Liver (tissue), 9 donors: ENCODE measurements around the gene ARHGAP32. TPM values are rescaled to one million over a fixed set of nuclear protein-coding genes. Genes with fewer than 3 reads are reported as not detected.

Experiments
- DNase-seq: peaks from one replicate; pipeline ENCODE4 v3.0.0-alpha.2; 2017; ENCODE audit warnings: low spot score
- H3K27ac ChIP-seq, 2 donors: one replicate each; pipeline ENCODE4 v1.7.0; 2013; ENCODE audit warnings: inconsistent platforms in 2 of 2, low read length in 2 of 2, control low read depth in 1 of 2, low read depth in 1 of 2, mild to moderate bottlenecking in 1 of 2
- H3K27me3 ChIP-seq, 4 donors: one replicate each; pipeline versions ENCODE4 v1.6.1 to v1.7.0; 2013; ENCODE audit warnings: low read length in 3 of 4, inconsistent platforms in 1 of 4, mild to moderate bottlenecking in 1 of 4, moderate library complexity in 1 of 4; ENCODE audit not compliant: control insufficient read depth in 4 of 4, insufficient read depth in 4 of 4
- H3K36me3 ChIP-seq, 4 donors: one replicate each; pipeline versions ENCODE4 v1.6.1 to v1.7.0; 2013; ENCODE audit warnings: low read length in 3 of 4, mild to moderate bottlenecking in 3 of 4, low read depth in 1 of 4, moderate library complexity in 1 of 4; ENCODE audit not compliant: control insufficient read depth in 4 of 4, insufficient read depth in 3 of 4
- H3K4me1 ChIP-seq, 4 donors: one replicate each; pipeline versions ENCODE4 v1.6.1 to v1.7.0; 2013; ENCODE audit warnings: low read length in 3 of 4, mild to moderate bottlenecking in 3 of 4, moderate library complexity in 1 of 4; ENCODE audit not compliant: control insufficient read depth in 4 of 4, insufficient read depth in 4 of 4
- H3K4me3 ChIP-seq, 3 donors: one replicate each; pipeline versions ENCODE4 v1.6.1 to v1.7.0; 2013; ENCODE audit warnings: low read length in 3 of 3, control low read depth in 1 of 3, low read depth in 1 of 3, mild to moderate bottlenecking in 1 of 3
- H3K9ac ChIP-seq, 2 donors: one replicate each; pipeline ENCODE4 v1.7.0; 2013; ENCODE audit warnings: low read length in 2 of 2, mild to moderate bottlenecking in 2 of 2, moderate library complexity in 2 of 2, control low read depth in 1 of 2, low read depth in 1 of 2
- H3K9me3 ChIP-seq, 4 donors: one replicate each; pipeline versions ENCODE4 v1.6.1 to v1.7.0; 2013; ENCODE audit warnings: low read length in 3 of 4; ENCODE audit not compliant: control insufficient read depth in 4 of 4
- EGR1 ChIP-seq, 2 donors: IDR thresholded peaks; 2 replicates each; pipeline ENCODE4 v1.6.1; 2016 to 2018; ENCODE audit warnings: antibody characterized with exemption in 2 of 2, low read depth in 2 of 2
- FOXA2 ChIP-seq: IDR thresholded peaks from 2 replicates; pipeline ENCODE4 v1.6.1; 2016; ENCODE audit warnings: antibody characterized with exemption
- GABPA ChIP-seq, 2 donors: IDR thresholded peaks in 1 of 2; conservative IDR thresholded peaks in 1 of 2; 2 replicates each; pipeline ENCODE4 v1.6.1; 2016; ENCODE audit warnings: antibody characterized with exemption in 2 of 2, mild to moderate bottlenecking in 1 of 2, moderate library complexity in 1 of 2
- HNF4A ChIP-seq, 2 donors: conservative IDR thresholded peaks; 2 replicates each; pipeline ENCODE4 v1.6.1; 2016; ENCODE audit warnings: antibody characterized with exemption in 2 of 2, mild to moderate bottlenecking in 2 of 2
- HNF4G ChIP-seq: IDR thresholded peaks from 2 replicates; pipeline ENCODE4 v1.6.1; 2016; ENCODE audit warnings: antibody characterized with exemption
- JUND ChIP-seq, 2 donors: IDR thresholded peaks; 2 replicates each; pipeline ENCODE4 v1.6.1; 2016; ENCODE audit warnings: antibody characterized with exemption in 2 of 2
- NR2F2 ChIP-seq: IDR thresholded peaks from 2 replicates; pipeline ENCODE4 v1.6.1; 2016; ENCODE audit warnings: antibody characterized with exemption
- RAD21 ChIP-seq, 2 donors: IDR thresholded peaks; 2 replicates each; pipeline ENCODE4 v1.6.1; 2016; ENCODE audit warnings: antibody characterized with exemption in 2 of 2, mild to moderate bottlenecking in 2 of 2
- RXRA ChIP-seq, 2 donors: IDR thresholded peaks; 2 replicates each; pipeline ENCODE4 v1.6.1; 2017 to 2018; ENCODE audit warnings: antibody characterized with exemption in 2 of 2, mild to moderate bottlenecking in 1 of 2
- SP1 ChIP-seq: IDR thresholded peaks from 2 replicates; pipeline ENCODE4 v1.6.1; 2018; ENCODE audit warnings: antibody characterized with exemption, mild to moderate bottlenecking
- TAF1 ChIP-seq: conservative IDR thresholded peaks from 2 replicates; pipeline ENCODE4 v1.6.1; 2016; ENCODE audit warnings: antibody characterized with exemption, mild to moderate bottlenecking
- YY1 ChIP-seq: IDR thresholded peaks from 2 replicates; pipeline ENCODE4 v1.6.1; 2016; ENCODE audit warnings: antibody characterized with exemption, mild to moderate bottlenecking
- WGBS: extraction: QIAGEN DNeasy Blood & Tissue Kit; methylation state at CpG from one replicate; pipeline ENCODE4 v1.1.7; 2013; 5-methylcytosine and 5-hydroxymethylcytosine counted together
- polyA plus RNA-seq, 2 donors: library from polyadenylated mRNA; stranded (reverse) in 1 of 2; unstranded in 1 of 2; fragments of 200-250 nt in 1 of 2; fragments of >200 nt in 1 of 2; fragmentation: Nextera tagmentation in 1 of 2; extraction: Ambion mirVana in 1 of 2; gene quantifications; one replicate each; pipeline versions ENCODE4 v1.2.1 to v1.2.3, GENCODE V29; 2013 to 2015
- total RNA-seq, 2 donors: library from RNA; depleted of rRNA; stranded (reverse); fragments of >200 nt; gene quantifications; one replicate each; pipeline ENCODE4 v1.2.3, GENCODE V29; 2014
- TF ChIP-seq, protein P1 (sequence below): IDR thresholded peaks from 2 replicates; pipeline ENCODE4 v1.6.1; 2016; ENCODE audit warnings: antibody characterized with exemption
- TF ChIP-seq, protein P2 (sequence below): IDR thresholded peaks from 2 replicates; pipeline ENCODE4 v1.6.1; 2016; ENCODE audit warnings: antibody characterized with exemption
- TF ChIP-seq, protein P3 (sequence below): IDR thresholded peaks from 2 replicates; pipeline ENCODE4 v1.6.1; 2016; ENCODE audit warnings: antibody characterized with exemption, mild to moderate bottlenecking
- TF ChIP-seq, protein P4 (sequence below): IDR thresholded peaks from 2 replicates; pipeline ENCODE4 v1.6.1; 2016; ENCODE audit warnings: antibody characterized with exemption
- donor health status: healthy.
- donor health status: healthy.
- donor health status: healthy.
- donor health status: healthy.
- donor health status: healthy.

Gene ARHGAP32
- total and polyA plus RNA-seq, 4 donors = 1.8 to 13.1 (median 2.6) TPM

DNA sequence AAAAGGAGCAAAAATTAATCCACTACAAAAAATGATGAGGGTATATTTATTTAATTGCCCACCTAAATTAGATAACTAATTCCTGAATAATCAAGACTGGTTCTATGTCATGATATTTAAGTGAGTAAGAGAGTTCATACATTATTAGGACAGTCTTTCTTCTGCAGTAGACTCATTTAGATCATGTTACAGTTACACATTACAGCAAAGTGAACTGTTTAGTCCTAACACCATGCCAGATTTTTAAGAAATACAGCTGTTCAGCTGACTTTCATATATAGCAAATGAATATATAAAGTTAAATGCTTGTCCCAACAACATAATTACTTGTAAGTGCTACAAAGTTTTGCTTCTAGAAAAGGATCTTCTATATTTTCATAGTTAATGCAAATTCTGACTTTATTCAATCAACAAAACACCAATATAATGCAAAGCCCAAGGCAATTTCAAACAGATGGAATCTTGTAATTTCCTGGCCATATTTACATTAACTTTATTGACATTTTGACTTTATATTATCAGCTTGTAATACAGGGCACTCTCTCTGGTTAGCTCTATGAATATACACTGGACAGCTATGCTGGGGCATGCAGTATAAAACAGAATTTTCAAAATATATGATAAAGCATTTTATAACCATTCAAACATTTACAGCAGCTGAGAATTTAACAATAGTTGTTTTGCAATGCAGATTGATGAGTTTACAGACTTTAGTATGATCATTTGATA, 203.7 kb downstream of the ARHGAP32 start:
- H3K9me3 ChIP-seq = no peaks in the 10 kb centered on the region

DNA sequence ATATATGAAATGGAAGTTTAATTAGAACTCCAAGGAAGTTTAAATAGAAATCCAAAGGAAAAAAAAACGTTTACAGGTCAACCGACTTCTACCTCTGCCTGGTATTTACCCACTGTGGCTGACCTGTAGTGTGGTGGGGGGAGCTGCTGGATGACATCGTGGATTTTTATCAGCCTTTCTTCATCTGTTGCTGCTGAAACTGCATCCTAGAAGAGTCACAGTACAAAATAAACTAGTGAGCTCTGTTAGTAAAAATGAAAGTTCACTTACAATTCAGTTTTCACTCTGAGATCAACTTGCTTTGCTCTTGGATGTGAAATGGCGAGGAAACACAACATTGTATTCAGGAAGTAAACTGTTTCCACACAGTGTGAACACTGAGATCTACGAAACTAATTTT, 206.2 kb downstream of the ARHGAP32 start:
- no peak overlapping the region for H3K27ac ChIP-seq
- 78% methylated on average over 5 of the region's 5 CpGs for WGBS
- no peaks in the 10 kb centered on the region for H3K9me3 ChIP-seq
- no peak for DNase-seq
- TF ChIP-seq NR2F2 (no peak), TAF1 (no peak), FOXA2 (no peak), JUND (IDR thresholded peaks at IDR 0.05) (no peak), GABPA (IDR thresholded peaks at IDR 0.05 in 1 of 2, conservative IDR thresholded peaks at IDR 0.05 in 1 of 2) (no peak), RAD21 (IDR thresholded peaks at IDR 0.05) (no peak), YY1 (no peak), HNF4G (no peak), HNF4A (conservative IDR thresholded peaks at IDR 0.05) (no peak), RXRA (IDR thresholded peaks at IDR 0.05) (no peak), SP1 (no peak)
- TF ChIP-seq, protein P1, sequence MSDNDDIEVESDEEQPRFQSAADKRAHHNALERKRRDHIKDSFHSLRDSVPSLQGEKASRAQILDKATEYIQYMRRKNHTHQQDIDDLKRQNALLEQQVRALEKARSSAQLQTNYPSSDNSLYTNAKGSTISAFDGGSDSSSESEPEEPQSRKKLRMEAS = no peak
- TF ChIP-seq, protein P2, sequence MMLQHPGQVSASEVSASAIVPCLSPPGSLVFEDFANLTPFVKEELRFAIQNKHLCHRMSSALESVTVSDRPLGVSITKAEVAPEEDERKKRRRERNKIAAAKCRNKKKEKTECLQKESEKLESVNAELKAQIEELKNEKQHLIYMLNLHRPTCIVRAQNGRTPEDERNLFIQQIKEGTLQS = no peak
- TF ChIP-seq, protein P3, sequence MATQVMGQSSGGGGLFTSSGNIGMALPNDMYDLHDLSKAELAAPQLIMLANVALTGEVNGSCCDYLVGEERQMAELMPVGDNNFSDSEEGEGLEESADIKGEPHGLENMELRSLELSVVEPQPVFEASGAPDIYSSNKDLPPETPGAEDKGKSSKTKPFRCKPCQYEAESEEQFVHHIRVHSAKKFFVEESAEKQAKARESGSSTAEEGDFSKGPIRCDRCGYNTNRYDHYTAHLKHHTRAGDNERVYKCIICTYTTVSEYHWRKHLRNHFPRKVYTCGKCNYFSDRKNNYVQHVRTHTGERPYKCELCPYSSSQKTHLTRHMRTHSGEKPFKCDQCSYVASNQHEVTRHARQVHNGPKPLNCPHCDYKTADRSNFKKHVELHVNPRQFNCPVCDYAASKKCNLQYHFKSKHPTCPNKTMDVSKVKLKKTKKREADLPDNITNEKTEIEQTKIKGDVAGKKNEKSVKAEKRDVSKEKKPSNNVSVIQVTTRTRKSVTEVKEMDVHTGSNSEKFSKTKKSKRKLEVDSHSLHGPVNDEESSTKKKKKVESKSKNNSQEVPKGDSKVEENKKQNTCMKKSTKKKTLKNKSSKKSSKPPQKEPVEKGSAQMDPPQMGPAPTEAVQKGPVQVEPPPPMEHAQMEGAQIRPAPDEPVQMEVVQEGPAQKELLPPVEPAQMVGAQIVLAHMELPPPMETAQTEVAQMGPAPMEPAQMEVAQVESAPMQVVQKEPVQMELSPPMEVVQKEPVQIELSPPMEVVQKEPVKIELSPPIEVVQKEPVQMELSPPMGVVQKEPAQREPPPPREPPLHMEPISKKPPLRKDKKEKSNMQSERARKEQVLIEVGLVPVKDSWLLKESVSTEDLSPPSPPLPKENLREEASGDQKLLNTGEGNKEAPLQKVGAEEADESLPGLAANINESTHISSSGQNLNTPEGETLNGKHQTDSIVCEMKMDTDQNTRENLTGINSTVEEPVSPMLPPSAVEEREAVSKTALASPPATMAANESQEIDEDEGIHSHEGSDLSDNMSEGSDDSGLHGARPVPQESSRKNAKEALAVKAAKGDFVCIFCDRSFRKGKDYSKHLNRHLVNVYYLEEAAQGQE = no peak
- TF ChIP-seq, protein P4, sequence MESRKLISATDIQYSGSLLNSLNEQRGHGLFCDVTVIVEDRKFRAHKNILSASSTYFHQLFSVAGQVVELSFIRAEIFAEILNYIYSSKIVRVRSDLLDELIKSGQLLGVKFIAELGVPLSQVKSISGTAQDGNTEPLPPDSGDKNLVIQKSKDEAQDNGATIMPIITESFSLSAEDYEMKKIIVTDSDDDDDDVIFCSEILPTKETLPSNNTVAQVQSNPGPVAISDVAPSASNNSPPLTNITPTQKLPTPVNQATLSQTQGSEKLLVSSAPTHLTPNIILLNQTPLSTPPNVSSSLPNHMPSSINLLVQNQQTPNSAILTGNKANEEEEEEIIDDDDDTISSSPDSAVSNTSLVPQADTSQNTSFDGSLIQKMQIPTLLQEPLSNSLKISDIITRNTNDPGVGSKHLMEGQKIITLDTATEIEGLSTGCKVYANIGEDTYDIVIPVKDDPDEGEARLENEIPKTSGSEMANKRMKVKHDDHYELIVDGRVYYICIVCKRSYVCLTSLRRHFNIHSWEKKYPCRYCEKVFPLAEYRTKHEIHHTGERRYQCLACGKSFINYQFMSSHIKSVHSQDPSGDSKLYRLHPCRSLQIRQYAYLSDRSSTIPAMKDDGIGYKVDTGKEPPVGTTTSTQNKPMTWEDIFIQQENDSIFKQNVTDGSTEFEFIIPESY = no peak
- no peaks in the 10 kb centered on the region for H3K4me1 ChIP-seq
- no peaks in the 10 kb centered on the region for H3K27me3 ChIP-seq
- H3K36me3 ChIP-seq = peaks cover 0 to 17% (median 5%) of the 10 kb centered on the region in 4 donors
- no peak overlapping the region for H3K4me3 ChIP-seq
- H3K9ac ChIP-seq = no peak overlapping the region

More for the DNA sequence above, 203.7 kb downstream of the ARHGAP32 start:
- no peaks in the 10 kb centered on the region for H3K27me3 ChIP-seq
- no peak overlapping the region for H3K4me3 ChIP-seq
- DNase-seq = no peak
- H3K4me1 ChIP-seq = no peaks in the 10 kb centered on the region
- H3K36me3 ChIP-seq = peaks cover 0 to 7% (median 0%) of the 10 kb centered on the region in 4 donors
- no peak overlapping the region for H3K27ac ChIP-seq
- no peak overlapping the region for H3K9ac ChIP-seq
- TF ChIP-seq SP1 (no peak), RAD21 (IDR thresholded peaks at IDR 0.05) (no peak), NR2F2 (no peak), JUND (IDR thresholded peaks at IDR 0.05) (no peak), GABPA (IDR thresholded peaks at IDR 0.05 in 1 of 2, conservative IDR thresholded peaks at IDR 0.05 in 1 of 2) (no peak), HNF4A (conservative IDR thresholded peaks at IDR 0.05) (no peak), YY1 (no peak), TAF1 (no peak), FOXA2 (no peak), EGR1 (IDR thresholded peaks at IDR 0.05; ENCODE audit: low read depth in 2 of 2) (no peak)
- TF ChIP-seq, protein P1 = no peak
- TF ChIP-seq, protein P3 = no peak
- TF ChIP-seq, protein P2 = no peak
